ENCODE measurements around the gene ANP32A. TPM values are rescaled to one million over a fixed set of nuclear protein-coding genes. Genes with fewer than 3 reads are reported as not detected.

The ANP32A gene
- total and polyA plus RNA-seq, 9 of the 15 experiments (the other 6 are each of a cell fraction or from before 2014, with no cell fraction given) = 13.2 to 656 (median 210) TPM

DNA sequence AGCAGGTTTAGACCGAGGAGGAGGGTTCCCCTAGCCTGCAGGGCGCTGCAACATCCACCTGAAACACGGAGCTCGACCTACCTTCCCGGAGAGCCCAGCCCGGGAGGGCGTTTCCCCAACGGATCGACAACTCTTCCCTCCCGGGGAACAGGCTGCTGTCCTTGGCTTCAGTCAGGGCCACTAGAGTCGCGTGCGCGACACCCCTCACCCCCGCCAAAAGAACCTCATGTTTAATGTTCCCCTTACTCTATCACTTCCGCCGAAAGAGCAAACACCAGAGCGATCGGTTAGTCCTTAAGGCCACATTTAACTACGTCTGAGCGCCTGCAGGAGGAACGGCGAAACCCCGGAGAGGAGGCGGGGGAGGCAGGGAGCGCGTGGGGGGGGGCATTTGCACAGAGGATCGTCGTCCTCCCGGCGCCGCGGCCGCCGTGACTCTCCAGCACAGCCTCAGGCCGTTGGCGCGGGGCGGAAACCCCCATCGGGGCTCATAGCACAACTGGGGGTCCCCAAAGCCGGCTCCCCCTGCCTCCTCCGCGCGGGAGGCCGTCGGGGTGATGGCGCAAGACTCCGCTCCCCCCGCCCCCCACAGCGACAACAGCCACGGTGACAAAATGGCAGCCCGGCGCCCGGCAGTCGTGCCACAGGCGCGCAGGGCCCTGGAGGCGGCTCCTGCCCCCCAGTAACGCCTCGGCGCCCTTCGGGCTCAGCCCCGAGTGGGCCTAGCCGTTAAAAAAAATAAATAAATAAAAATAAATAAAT is 3.2 kb downstream of the ANP32A start (continued):
- TF ChIP-seq FOS (IDR thresholded peaks at IDR 0.05; ENCODE audit: extremely low read depth, insufficient read length) = no peak
- TF ChIP-seq, protein P1, sequence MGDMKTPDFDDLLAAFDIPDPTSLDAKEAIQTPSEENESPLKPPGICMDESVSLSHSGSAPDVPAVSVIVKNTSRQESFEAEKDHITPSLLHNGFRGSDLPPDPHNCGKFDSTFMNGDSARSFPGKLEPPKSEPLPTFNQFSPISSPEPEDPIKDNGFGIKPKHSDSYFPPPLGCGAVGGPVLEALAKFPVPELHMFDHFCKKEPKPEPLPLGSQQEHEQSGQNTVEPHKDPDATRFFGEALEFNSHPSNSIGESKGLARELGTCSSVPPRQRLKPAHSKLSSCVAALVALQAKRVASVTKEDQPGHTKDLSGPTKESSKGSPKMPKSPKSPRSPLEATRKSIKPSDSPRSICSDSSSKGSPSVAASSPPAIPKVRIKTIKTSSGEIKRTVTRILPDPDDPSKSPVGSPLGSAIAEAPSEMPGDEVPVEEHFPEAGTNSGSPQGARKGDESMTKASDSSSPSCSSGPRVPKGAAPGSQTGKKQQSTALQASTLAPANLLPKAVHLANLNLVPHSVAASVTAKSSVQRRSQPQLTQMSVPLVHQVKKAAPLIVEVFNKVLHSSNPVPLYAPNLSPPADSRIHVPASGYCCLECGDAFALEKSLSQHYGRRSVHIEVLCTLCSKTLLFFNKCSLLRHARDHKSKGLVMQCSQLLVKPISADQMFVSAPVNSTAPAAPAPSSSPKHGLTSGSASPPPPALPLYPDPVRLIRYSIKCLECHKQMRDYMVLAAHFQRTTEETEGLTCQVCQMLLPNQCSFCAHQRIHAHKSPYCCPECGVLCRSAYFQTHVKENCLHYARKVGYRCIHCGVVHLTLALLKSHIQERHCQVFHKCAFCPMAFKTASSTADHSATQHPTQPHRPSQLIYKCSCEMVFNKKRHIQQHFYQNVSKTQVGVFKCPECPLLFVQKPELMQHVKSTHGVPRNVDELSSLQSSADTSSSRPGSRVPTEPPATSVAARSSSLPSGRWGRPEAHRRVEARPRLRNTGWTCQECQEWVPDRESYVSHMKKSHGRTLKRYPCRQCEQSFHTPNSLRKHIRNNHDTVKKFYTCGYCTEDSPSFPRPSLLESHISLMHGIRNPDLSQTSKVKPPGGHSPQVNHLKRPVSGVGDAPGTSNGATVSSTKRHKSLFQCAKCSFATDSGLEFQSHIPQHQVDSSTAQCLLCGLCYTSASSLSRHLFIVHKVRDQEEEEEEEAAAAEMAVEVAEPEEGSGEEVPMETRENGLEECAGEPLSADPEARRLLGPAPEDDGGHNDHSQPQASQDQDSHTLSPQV (IDR thresholded peaks at IDR 0.05) = 0 out of 2 replicates have a peak, but pooled peaks have one; percentile 24
- peak; percentile 35 for TF ChIP-seq HMGN3 (IDR thresholded peaks at IDR 0.05; ENCODE audit: borderline replicate concordance, extremely low read depth, insufficient read length, low read depth, low read length)
- TF ChIP-seq, protein P2, sequence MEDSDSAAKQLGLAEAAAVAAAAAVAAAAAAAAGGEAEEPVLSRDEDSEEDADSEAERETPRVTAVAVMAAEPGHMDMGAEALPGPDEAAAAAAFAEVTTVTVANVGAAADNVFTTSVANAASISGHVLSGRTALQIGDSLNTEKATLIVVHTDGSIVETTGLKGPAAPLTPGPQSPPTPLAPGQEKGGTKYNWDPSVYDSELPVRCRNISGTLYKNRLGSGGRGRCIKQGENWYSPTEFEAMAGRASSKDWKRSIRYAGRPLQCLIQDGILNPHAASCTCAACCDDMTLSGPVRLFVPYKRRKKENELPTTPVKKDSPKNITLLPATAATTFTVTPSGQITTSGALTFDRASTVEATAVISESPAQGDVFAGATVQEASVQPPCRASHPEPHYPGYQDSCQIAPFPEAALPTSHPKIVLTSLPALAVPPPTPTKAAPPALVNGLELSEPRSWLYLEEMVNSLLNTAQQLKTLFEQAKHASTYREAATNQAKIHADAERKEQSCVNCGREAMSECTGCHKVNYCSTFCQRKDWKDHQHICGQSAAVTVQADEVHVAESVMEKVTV (CRISPR knock-in tag; IDR thresholded peaks at IDR 0.05) = no peak
- 0 out of 2 replicates have a peak, but pooled peaks have one; percentile 23 for TF ChIP-seq PRMT5 (CRISPR knock-in tag; IDR thresholded peaks at IDR 0.05)
- no peak for TF ChIP-seq IFI16 (CRISPR knock-in tag; IDR thresholded peaks at IDR 0.05)
- TF ChIP-seq, protein P3, sequence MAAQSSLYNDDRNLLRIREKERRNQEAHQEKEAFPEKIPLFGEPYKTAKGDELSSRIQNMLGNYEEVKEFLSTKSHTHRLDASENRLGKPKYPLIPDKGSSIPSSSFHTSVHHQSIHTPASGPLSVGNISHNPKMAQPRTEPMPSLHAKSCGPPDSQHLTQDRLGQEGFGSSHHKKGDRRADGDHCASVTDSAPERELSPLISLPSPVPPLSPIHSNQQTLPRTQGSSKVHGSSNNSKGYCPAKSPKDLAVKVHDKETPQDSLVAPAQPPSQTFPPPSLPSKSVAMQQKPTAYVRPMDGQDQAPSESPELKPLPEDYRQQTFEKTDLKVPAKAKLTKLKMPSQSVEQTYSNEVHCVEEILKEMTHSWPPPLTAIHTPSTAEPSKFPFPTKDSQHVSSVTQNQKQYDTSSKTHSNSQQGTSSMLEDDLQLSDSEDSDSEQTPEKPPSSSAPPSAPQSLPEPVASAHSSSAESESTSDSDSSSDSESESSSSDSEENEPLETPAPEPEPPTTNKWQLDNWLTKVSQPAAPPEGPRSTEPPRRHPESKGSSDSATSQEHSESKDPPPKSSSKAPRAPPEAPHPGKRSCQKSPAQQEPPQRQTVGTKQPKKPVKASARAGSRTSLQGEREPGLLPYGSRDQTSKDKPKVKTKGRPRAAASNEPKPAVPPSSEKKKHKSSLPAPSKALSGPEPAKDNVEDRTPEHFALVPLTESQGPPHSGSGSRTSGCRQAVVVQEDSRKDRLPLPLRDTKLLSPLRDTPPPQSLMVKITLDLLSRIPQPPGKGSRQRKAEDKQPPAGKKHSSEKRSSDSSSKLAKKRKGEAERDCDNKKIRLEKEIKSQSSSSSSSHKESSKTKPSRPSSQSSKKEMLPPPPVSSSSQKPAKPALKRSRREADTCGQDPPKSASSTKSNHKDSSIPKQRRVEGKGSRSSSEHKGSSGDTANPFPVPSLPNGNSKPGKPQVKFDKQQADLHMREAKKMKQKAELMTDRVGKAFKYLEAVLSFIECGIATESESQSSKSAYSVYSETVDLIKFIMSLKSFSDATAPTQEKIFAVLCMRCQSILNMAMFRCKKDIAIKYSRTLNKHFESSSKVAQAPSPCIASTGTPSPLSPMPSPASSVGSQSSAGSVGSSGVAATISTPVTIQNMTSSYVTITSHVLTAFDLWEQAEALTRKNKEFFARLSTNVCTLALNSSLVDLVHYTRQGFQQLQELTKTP (IDR thresholded peaks at IDR 0.05; ENCODE audit: low read depth in 1 of 2, partially characterized antibody in 2 of 2) = peak in 1 of 2 experiments; percentile 41

All from K562 (cell line).